ENCODE results near the gene DMGDH.
A peak's percentile ranks its signal among the peaks of the same experiment; 100 is the strongest.

DMGDH gene

GRCh38 chr5:78953092-78953800 lies 116.2 kb downstream of the DMGDH start:
- DNase-seq (ENCODE audit: low spot score) = peak; percentile 45
- in situ Hi-C loops (cut with MboI; ENCODE audit: low sequenced_read_pairs, unreplicated experiment) = no loop called here
- TF ChIP-seq CTCF (IDR thresholded peaks at IDR 0.05; ENCODE audit: borderline replicate concordance, control extremely low read depth, extremely low read depth, insufficient read depth, missing control alignments) = no peak

All from GM13976 (cell line).